Neural progenitor cell (in vitro differentiated cells): ENCODE data around the gene SC5D.

ENCODE experiments used
- EZH2 ChIP-seq: fragments of 200-600 bp; sonication (generic); IDR thresholded peaks from 2 replicates; pipeline ENCODE4 v1.6.1; 2017; ENCODE audit warnings: antibody characterized with exemption, mild to moderate bottlenecking, moderate library complexity
- EZH2phosphoT487 ChIP-seq: fragments of 200-600 bp; sonication (generic); IDR thresholded peaks from 2 replicates; pipeline ENCODE4 v1.6.1; 2017; ENCODE audit warnings: antibody characterized with exemption

GRCh38 chr11:121255473-121256125, 37.0 kb upstream of the SC5D start:
- TF ChIP-seq EZH2 (no peak), EZH2phosphoT487 (no peak)
